Sciatic nerve (tissue), 2 donors: ENCODE measurements around the gene CAMK2N2. TPM values are rescaled to one million over a fixed set of nuclear protein-coding genes. Genes with fewer than 3 reads are reported as not detected.

Experiments
- ATAC-seq: fragments of 200-7000 bp; cut with Tn5 transposase; one replicate; pipeline ENCODE4 v1.9.1; 2020; ENCODE audit warnings: mild to moderate bottlenecking, moderate library complexity
- DNase-seq: peaks from one replicate; pipeline ENCODE4 v3.0.0-alpha.2; 2020; ENCODE audit warnings: low spot score
- intact Hi-C: fragments of 100-400 bp; cut with DNase I; formaldehyde crosslinking; loops from one replicate; pipeline ENCODE4 v1.14.2; 2022
- total RNA-seq: library from RNA; stranded (reverse); fragmentation: NEBNext Ultra II Directional; extraction: Animal tissue kit (Norgen Biotek cat#: 25700); gene quantifications from one replicate; pipeline ENCODE4 v1.2.1, GENCODE V29; 2021
- donor health status: DM: no; HTN: no; CAD: no.
- donor health status: DM: no; HTN: no; CAD: no.

CAMK2N2 gene
- total RNA-seq = 0.53 TPM

- intact Hi-C loops = no loop called here
- ATAC-seq = peak; percentile 58
- DNase-seq = no peak
Observed at GRCh38 chr3:184261270-184261853, at the start of gene CAMK2N2. CAMK2N2 (minus strand) TSS chr3:184261553; CDS start chr3:184261285, 268 bp downstream.

DNA sequence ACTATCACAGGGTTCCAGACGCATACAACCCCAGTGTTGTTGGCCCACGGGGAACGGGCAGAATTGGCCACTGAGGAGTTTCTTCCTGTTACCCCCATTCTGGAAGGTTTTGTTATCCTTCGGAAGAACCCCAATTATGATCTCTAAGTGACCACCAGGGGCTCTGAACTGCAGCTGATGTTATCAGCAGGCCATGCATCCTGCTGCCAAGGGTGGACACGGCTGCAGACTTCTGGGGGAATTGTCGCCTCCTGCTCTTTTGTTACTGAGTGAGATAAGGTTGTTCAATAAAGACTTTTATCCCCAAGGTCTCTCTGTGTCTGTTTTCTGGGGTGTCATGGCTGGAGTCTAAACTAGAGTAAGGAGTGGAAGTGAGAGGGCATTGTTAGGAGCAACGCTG lies 47.4 kb upstream of the CAMK2N2 start:
- ATAC-seq = no peak
- intact Hi-C loops = no loop called here
- no peak for DNase-seq

- intact Hi-C loops = no loop called here
- no peak for DNase-seq
- no peak for ATAC-seq
Observed at GRCh38 chr3:184307915-184308314, 46.6 kb upstream of the CAMK2N2 start.

DNA sequence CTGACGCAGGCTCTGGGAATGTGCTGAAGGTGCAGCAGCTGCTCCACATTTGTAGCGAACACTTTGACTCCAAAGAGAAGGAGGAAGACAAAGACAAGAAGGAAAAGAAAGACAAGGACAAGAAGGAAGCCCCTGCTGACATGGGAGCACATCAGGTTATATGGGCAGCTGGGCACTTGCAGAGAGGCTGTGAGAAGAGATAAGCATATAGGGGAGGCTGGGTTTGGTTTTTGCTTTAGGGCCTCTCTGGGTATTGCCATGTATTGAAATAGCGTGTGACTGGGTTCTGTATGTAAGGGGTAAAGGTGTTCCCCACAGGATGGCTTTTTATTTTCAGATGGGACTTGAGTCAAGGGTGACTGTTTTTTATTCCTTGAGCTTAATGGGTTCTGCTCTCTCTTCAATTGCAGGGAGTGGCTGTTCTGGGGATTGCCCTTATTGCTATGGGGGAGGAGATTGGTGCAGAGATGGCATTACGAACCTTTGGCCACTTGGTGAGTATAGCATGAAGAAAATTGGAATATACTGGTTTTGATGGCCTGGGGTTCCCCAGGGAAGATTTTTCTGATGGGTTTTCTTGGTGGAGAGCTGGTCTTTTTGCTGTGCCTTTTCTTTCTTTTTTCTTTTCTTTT lies 45.1 kb upstream of the CAMK2N2 start:
- DNase-seq = no peak
- intact Hi-C loops = no loop called here
- ATAC-seq = no peak

- intact Hi-C loops = no loop called here
- ATAC-seq (no peak), DNase-seq (no peak)
Observed at GRCh38 chr3:184305577-184305976, 44.2 kb upstream of the CAMK2N2 start.

- intact Hi-C loops = no loop called here
- DNase-seq = no peak
Observed at GRCh38 chr3:184300378-184300720, 39.0 kb upstream of the CAMK2N2 start.

DNA sequence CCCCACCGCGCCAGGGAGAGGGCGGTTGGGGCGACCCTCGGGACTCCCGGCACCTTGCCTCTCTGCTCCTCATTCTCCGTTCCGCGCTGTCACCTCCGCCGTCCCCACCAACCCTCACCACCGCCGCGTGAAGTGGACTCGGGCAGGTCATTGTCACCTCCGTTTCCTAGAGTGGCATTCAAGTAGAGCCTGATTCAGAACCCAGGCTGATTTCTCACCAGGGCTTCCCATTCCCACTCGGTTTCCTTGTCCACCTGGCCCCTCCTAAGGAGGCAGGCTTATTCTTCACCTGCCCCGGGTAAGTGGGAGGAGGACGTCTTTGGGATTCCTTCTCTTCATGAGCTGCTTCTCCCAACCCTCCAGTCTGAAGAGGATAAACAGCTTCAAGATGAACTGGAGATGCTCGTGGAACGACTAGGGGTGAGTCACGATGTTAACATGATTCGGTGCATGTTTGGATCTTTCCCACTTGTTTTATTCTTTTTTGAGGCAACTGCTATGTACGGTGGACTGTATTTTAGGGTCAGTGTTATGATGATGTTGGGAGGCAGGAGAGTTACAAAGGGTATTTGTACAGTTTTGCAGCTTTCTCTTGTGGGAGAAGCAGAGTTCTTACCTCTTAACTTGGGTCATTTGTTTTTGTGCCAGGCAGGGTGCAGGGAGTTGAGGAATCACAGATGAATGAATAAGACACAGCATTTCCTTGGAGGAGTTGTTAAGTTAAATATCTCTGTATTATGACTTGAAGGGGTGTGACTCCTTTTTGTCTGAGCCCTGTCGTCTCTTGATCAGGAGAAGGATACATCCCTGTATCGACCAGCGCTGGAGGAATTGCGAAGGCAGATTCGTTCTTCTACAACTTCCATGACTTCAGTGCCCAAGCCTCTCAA lies 38.4 kb upstream of the CAMK2N2 start:
- ATAC-seq (no peak), DNase-seq (no peak)
- intact Hi-C loops = no loop called here

More at GRCh38 chr3:184300378-184300720, 39.0 kb upstream of the CAMK2N2 start:
- ATAC-seq = no peak

- intact Hi-C loops = no loop called here
- DNase-seq (peak; percentile 98), ATAC-seq (peak; percentile 99)
Observed at GRCh38 chr3:184298759-184299487, 37.6 kb upstream of the CAMK2N2 start, which contains the start of gene PSMD2. PSMD2 (plus strand) TSS chr3:184299241; CDS start chr3:184299267, 26 bp downstream.

GRCh38 chr3:184296616-184297015 lies 35.3 kb upstream of the CAMK2N2 start:
- intact Hi-C loops = no loop called here
- no peak for DNase-seq

DNA sequence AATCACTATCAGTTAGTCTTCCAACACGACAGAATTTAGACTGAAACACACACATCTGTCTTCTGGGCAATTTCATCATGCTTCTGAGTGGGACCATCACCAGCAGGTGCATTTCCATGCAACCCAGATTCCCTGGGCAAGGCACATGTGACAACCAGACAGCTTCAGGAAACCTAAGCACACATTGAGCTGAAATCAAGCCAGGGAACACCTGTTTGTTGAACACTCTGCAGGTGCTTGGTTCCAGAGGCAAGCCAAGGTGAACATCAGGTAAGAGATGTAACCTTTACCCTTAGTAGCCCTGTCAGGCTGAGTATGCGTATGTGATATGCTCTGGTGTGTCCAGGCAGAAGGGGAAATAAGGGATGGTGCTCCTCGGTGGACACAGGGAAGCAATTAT lies 34.4 kb upstream of the CAMK2N2 start:
- DNase-seq (no peak), ATAC-seq (no peak)
- intact Hi-C loops = no loop called here

More at GRCh38 chr3:184296616-184297015, 35.3 kb upstream of the CAMK2N2 start:
- ATAC-seq = no peak

DNA sequence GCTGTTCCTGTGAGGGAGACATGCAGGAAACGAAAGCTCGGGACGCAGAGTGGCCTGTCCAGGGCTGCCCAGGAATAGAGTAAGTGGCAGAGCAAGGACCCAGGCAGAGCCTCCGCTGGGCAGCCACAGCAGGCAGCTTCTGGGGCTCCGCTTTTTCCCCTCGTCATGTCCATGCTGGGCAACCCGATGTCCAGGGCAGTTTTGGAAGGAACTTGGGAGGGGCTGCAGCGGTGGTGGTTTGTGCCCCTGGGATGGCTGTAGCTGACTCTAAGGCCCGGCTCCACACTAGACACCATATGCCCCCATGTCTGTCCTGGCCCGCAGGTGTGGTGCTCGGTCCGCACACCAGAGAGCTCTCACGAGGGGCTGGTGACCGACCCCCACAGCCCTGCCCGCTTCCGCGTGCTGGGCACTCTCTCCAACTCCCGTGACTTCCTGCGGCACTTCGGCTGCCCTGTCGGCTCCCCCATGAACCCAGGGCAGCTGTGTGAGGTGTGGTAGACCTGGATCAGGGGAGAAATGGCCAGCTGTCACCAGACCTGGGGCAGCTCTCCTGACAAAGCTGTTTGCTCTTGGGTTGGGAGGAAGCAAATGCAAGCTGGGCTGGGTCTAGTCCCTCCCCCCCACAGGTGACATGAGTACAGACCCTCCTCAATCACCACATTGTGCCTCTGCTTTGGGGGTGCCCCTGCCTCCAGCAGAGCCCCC lies 30.5 kb upstream of the CAMK2N2 start:
- ATAC-seq = no peak
- intact Hi-C loops = no loop called here
- no peak for DNase-seq

GRCh38 chr3:184291044-184291737 lies 29.8 kb upstream of the CAMK2N2 start:
- DNase-seq (no peak), ATAC-seq (no peak)
- intact Hi-C loops = no loop called here

DNA sequence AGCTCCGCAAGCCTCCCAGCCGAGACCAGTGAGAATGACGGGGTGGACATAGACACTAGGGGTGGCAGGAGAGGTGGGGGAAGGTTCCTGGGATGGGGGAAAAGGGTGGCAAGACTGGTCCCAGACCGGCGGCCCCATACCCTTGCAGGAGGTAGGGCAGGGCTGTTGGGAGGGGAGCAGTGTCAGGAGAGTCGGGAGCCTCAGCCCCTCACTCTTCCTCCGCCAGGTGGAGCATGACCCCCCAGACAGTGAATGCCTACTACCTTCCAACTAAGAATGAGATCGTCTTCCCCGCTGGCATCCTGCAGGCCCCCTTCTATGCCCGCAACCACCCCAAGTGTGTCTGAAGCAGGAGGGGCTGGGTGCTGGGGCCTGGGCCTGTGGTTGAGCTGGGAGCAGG lies 29.0 kb upstream of the CAMK2N2 start:
- DNase-seq (no peak), ATAC-seq (no peak)
- intact Hi-C loops = no loop called here

GRCh38 chr3:184289426-184289938 lies 28.1 kb upstream of the CAMK2N2 start:
- intact Hi-C loops = no loop called here
- DNase-seq (peak; percentile 67), ATAC-seq (peak; percentile 25)

DNA sequence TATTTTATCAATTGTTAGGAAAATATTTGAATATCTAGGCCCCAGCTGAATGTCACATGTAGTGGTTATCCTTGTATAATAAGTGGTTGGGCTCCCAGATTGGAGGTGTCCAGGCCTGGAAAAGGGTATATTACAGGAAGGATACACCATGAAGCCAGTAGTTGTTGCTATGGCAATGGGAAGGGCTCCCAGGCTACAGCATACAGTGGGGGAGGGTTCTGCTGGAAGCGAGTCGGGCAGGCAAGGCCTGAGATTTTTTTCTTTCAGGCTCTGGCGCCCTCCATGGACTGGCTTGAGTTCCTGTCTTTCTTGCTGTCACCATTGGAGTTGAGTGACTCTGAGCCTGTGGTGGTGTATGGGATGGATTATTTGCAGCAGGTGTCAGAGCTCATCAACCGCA lies 23.3 kb upstream of the CAMK2N2 start:
- intact Hi-C loops = no loop called here
- no peak for DNase-seq
- ATAC-seq = peak; percentile 53

DNA sequence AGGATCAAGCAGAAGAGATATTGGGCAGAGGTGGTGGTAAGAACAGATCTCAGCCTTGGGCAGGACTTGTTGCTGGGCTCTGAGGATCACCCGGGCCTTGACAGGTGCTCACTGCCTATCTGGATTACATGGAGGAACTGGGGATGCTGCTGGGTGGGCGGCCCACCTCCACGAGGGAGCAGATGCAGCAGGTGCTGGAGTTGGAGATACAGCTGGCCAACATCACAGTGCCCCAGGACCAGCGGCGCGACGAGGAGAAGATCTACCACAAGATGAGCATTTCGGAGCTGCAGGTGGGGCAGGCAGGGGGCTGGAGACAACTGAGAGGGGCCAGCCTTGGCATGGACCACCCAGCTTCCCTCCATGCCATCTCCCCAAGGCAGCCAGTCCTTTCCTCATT lies 22.3 kb upstream of the CAMK2N2 start:
- intact Hi-C loops = no loop called here
- no peak for DNase-seq

DNA sequence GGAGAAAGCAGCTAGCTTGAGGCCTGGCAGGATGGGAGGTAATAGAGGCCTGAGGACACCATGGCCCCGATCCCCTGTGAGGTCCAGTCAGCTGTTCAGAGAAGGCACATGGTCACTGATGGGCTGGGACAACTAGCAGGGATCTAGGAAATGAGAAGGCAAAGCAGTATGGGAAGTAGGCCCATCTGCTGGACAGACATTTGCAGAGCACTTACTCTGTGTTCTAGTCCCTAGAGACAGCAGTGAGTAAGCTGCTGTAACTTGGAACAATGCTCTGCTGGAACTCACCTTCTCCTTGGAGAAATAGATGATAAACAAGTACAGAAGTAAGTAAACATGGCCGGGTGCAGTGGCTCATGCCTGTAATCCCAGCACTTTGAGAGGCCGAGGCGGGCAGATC lies 21.6 kb upstream of the CAMK2N2 start:
- ATAC-seq (no peak), DNase-seq (no peak)
- intact Hi-C loops = no loop called here

More for the DNA sequence above, 22.3 kb upstream of the CAMK2N2 start:
- ATAC-seq = no peak

GRCh38 chr3:184277366-184277765 lies 16.0 kb upstream of the CAMK2N2 start:
- intact Hi-C loops = no loop called here
- no peak for DNase-seq
- no peak for ATAC-seq
